HG02938 (cell line): Measurements from ENCODE around the gene RRP9.
"Not testable (repeated sequence)": the region's sequence is repeated elsewhere in the genome, so short reads cannot be mapped to it uniquely, and the experiment has no call there.

Experiments used
- ATAC-seq: cut with Tn5 transposase; IDR thresholded peaks from one replicate; pipeline ENCODE4 v1.9.1; 2021; ENCODE audit warnings: mild to moderate bottlenecking, moderate library complexity; ENCODE audit not compliant: unreplicated experiment

RRP9 gene

GRCh38 chr3:51916418-51916817 is 25.3 kb downstream of the RRP9 start:
- ATAC-seq = no peak

- no peak for ATAC-seq
These were observed 33.7 kb downstream of the RRP9 start for GRCh38 chr3:51908026-51908425.

GRCh38 chr3:51904034-51904823 is 37.5 kb downstream of the RRP9 start:
- no peak for ATAC-seq

GRCh38 chr3:51902361-51902760 is 39.3 kb downstream of the RRP9 start:
- not testable (repeated sequence) for ATAC-seq

- not testable (repeated sequence) for ATAC-seq
These were observed 41.7 kb downstream of the RRP9 start for GRCh38 chr3:51900043-51900442.

- no peak for ATAC-seq
These were observed 44.3 kb downstream of the RRP9 start for GRCh38 chr3:51897391-51897790.

GRCh38 chr3:51896607-51897305 is 44.9 kb downstream of the RRP9 start:
- no peak for ATAC-seq

- ATAC-seq = no peak
These were observed 46.8 kb downstream of the RRP9 start for GRCh38 chr3:51894939-51895338.

- ATAC-seq = no peak
These were observed 47.3 kb downstream of the RRP9 start for GRCh38 chr3:51894391-51894790.

- no peak for ATAC-seq
These were observed 50.3 kb downstream of the RRP9 start for GRCh38 chr3:51891242-51892039.

- no peak for ATAC-seq
These were observed 53.1 kb downstream of the RRP9 start for GRCh38 chr3:51888463-51889105.

GRCh38 chr3:51887620-51888019 is 54.1 kb downstream of the RRP9 start:
- no peak for ATAC-seq

- no peak for ATAC-seq
These were observed 55.3 kb downstream of the RRP9 start for GRCh38 chr3:51886447-51886846.
